IMR-90 (cell line): Measurements from ENCODE around the gene SSX4. TPM values are rescaled to one million over a fixed set of nuclear protein-coding genes. Genes with fewer than 3 reads are reported as not detected.
"Not testable (repeated sequence)": the region's sequence is repeated elsewhere in the genome, so short reads cannot be mapped to it uniquely, and the experiment has no call there.

Experiments
- ATAC-seq: fragments of 200-7000 bp; cut with Tn5 transposase; 2 replicates; pipeline ENCODE4 v1.9.1; 2020; ENCODE audit warnings: low read depth, mild to moderate bottlenecking, moderate library complexity
- Bru-seq: library from RNA; stranded (reverse); fragments of 400-500 nt; gene quantifications from one replicate; lab custom pipeline; 2021; lab: Mats Ljungman, UMichigan
- BruChase-seq, 2 experiments: library from RNA; stranded (reverse); fragments of 400-500 nt; gene quantifications; one replicate each; lab custom pipeline; 2021; lab: Mats Ljungman, UMichigan
- BruUV-seq: library from RNA; stranded (reverse); fragments of 400-500 nt; replicated peaks from 2 replicates; lab custom pipeline; 2021; lab: Mats Ljungman, UMichigan
- CTCF ChIA-PET: fragments of 300-600 bp; formaldehyde crosslinking; extraction: SDS; loops from one replicate; lab custom pipeline; 2021; ENCODE audit warnings: antibody characterized with exemption; lab: Yijun Ruan, JAX
- POLR2A ChIA-PET: fragments of 300-600 bp; sonication (Branson Sonifier 250); formaldehyde crosslinking; loops from one replicate; lab custom pipeline; 2022; ENCODE audit warnings: antibody characterized with exemption; ENCODE audit not compliant: unreplicated experiment; lab: Charles Lee
- DNase-seq: peaks from one replicate; pipeline ENCODE4 v3.0.0; 2013
- H2AFZ ChIP-seq: replicated peaks from 2 replicates; pipeline ENCODE3; 2013; ENCODE audit warnings: low read length, mild to moderate bottlenecking; ENCODE audit not compliant: poor library complexity
- H2AK5ac ChIP-seq: 2 replicates; pipeline ENCODE4 v1.6.1; 2013; ENCODE audit warnings: low read depth, low read length, inconsistent platforms
- H2AK9ac ChIP-seq: replicated peaks from 2 replicates; pipeline ENCODE3; 2013; ENCODE audit warnings: mild to moderate bottlenecking, low read depth, low read length, moderate library complexity; ENCODE audit not compliant: poor library complexity
- H2BK120ac ChIP-seq: 2 replicates; pipeline ENCODE4 v1.6.1; 2013; ENCODE audit warnings: low read depth, low read length, inconsistent platforms
- H2BK15ac ChIP-seq: 3 replicates; pipeline ENCODE4 v1.6.1; 2013; ENCODE audit warnings: low read depth, low read length, inconsistent platforms
- H2BK20ac ChIP-seq: 2 replicates; pipeline ENCODE4 v1.6.1; 2013; ENCODE audit warnings: low read depth, mild to moderate bottlenecking, inconsistent platforms, low read length, moderate library complexity
- H2BK5ac ChIP-seq: 2 replicates; pipeline ENCODE4 v1.6.1; 2013; ENCODE audit warnings: mild to moderate bottlenecking, low read depth, low read length, inconsistent platforms; ENCODE audit not compliant: poor library complexity, severe bottlenecking
- H3K14ac ChIP-seq: replicated peaks from 2 replicates; pipeline ENCODE4 v1.6.1; 2013; ENCODE audit warnings: low read depth, low read length, inconsistent platforms
- H3K18ac ChIP-seq: 2 replicates; pipeline ENCODE4 v1.6.1; 2013; ENCODE audit warnings: low read depth, low read length, control low read depth
- H3K23ac ChIP-seq: 2 replicates; pipeline ENCODE4 v1.6.1; 2013; ENCODE audit warnings: low read depth, low read length, inconsistent platforms
- H3K27ac ChIP-seq: 2 replicates; pipeline ENCODE4 v1.5.1; 2013; ENCODE audit warnings: mild to moderate bottlenecking, control low read depth, low read length; ENCODE audit not compliant: insufficient read depth
- H3K27me3 ChIP-seq: 2 replicates; pipeline ENCODE4 v1.6.1; 2013; ENCODE audit warnings: low read length; ENCODE audit not compliant: control insufficient read depth, insufficient read depth
- H3K36me3 ChIP-seq: 2 replicates; pipeline ENCODE4 v1.6.1; 2013; ENCODE audit warnings: low read length, mixed read lengths; ENCODE audit not compliant: control insufficient read depth, insufficient read depth
- H3K4ac ChIP-seq: 2 replicates; pipeline ENCODE4 v1.6.1; 2013; ENCODE audit warnings: low read depth, low read length, inconsistent platforms
- H3K4me1 ChIP-seq: 2 replicates; pipeline ENCODE4 v1.6.1; 2013; ENCODE audit warnings: low read length, mixed read lengths; ENCODE audit not compliant: control insufficient read depth, insufficient read depth
- H3K4me2 ChIP-seq: 2 replicates; pipeline ENCODE4 v1.6.1; 2013; ENCODE audit warnings: low read depth, mild to moderate bottlenecking, control low read depth, low read length, moderate library complexity
- H3K4me3 ChIP-seq: 2 replicates; pipeline ENCODE4 v1.5.1; 2013; ENCODE audit warnings: low read depth, mild to moderate bottlenecking, control low read depth, low read length, moderate library complexity; ENCODE audit not compliant: insufficient read depth
- H3K56ac ChIP-seq: 2 replicates; pipeline ENCODE4 v1.6.1; 2013; ENCODE audit warnings: low read length, inconsistent platforms; ENCODE audit not compliant: insufficient read depth; ENCODE audit errors: extremely low read depth
- H3K79me1 ChIP-seq, 2 experiments: 2 replicates each; pipeline ENCODE4 v1.6.1; 2013; ENCODE audit warnings: low read length in 2 of 2, inconsistent platforms in 1 of 2, low read depth in 1 of 2
- H3K9ac ChIP-seq: 2 replicates; pipeline ENCODE4 v1.6.1; 2013; ENCODE audit warnings: low read depth, low read length, control low read depth
- H3K9me1 ChIP-seq: 2 replicates; pipeline ENCODE4 v1.6.1; 2013; ENCODE audit warnings: low read length, inconsistent platforms; ENCODE audit not compliant: insufficient read depth
- H3K9me3 ChIP-seq: 2 replicates; pipeline ENCODE4 v1.6.1; 2013; ENCODE audit warnings: low read length; ENCODE audit not compliant: control insufficient read depth, insufficient read depth
- H4K20me1 ChIP-seq: 2 replicates; pipeline ENCODE4 v1.6.1; 2013; ENCODE audit warnings: low read length, inconsistent platforms; ENCODE audit not compliant: insufficient read depth
- H4K5ac ChIP-seq: 2 replicates; pipeline ENCODE4 v1.6.1; 2013; ENCODE audit warnings: mild to moderate bottlenecking, low read depth, low read length, control low read depth
- H4K8ac ChIP-seq, 2 experiments: 2 replicates each; pipeline ENCODE4 v1.6.1; 2013; ENCODE audit warnings: low read depth in 2 of 2, low read length in 2 of 2, control low read depth in 1 of 2, inconsistent platforms in 1 of 2
- H4K91ac ChIP-seq: 2 replicates; pipeline ENCODE4 v1.6.1; 2013; ENCODE audit warnings: low read depth, low read length, inconsistent platforms; ENCODE audit not compliant: insufficient read depth
- WGBS, 2 experiments: methylation state at CpG; one replicate each; pipeline versions ENCODE4 v1.1.5 to v1.1.7; 2013; ENCODE audit warnings: missing lambda C conversion rate in 2 of 2; ENCODE audit not compliant: insufficient read length in 1 of 2; ENCODE audit errors: extremely low coverage in 2 of 2; 5-methylcytosine and 5-hydroxymethylcytosine counted together
- dilution Hi-C: fragments of 300-500 bp; cut with HindIII; formaldehyde crosslinking; loops from one replicate; pipeline ENCODE4 v1.14.3; 2018; ENCODE audit warnings: low sequenced_read_pairs; ENCODE audit not compliant: unreplicated experiment
- in situ Hi-C: fragments of 300-500 bp; cut with MboI; formaldehyde crosslinking; loops from 3 replicates; pipeline ENCODE4 v1.14.3; 2019; ENCODE audit warnings: low sequenced_read_pairs, inconsistent platforms, mixed read lengths
- intact Hi-C: fragments of 100-400 bp; cut with micrococcal nuclease; formaldehyde crosslinking; loops from 2 replicates; pipeline ENCODE4 v1.10.0; 2022
- long read RNA-seq: library from polyadenylated mRNA; unstranded; transcript quantifications from one replicate; pipeline ENCODE4 v2.0.0, GENCODE V29; 2021; ENCODE audit not compliant: unreplicated experiment
- polyA plus RNA-seq, 3 experiments: library from polyadenylated mRNA; depleted of rRNA; stranded (reverse); fragments of >200 nt; gene quantifications; 2 replicates each; pipeline ENCODE4 v1.2.3, GENCODE V29; 2012; ENCODE audit warnings: low replicate concordance in 1 of 3
- total RNA-seq: library from RNA; depleted of rRNA; stranded (reverse); fragments of >200 nt; gene quantifications from 2 replicates; pipeline ENCODE4 v1.2.3, GENCODE V29; 2012; rRNA removed

SSX4 gene, protein sequence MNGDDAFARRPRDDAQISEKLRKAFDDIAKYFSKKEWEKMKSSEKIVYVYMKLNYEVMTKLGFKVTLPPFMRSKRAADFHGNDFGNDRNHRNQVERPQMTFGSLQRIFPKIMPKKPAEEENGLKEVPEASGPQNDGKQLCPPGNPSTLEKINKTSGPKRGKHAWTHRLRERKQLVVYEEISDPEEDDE
- not detected in 2 replicates for total RNA-seq
- polyA plus RNA-seq (2012; rRNA removed) = not detected in 2 replicates
- polyA plus RNA-seq (2012; cell fraction: cytosol; rRNA removed) = not detected in 2 replicates
- not detected in 2 replicates for polyA plus RNA-seq (2012; cell fraction: nucleus; rRNA removed; ENCODE audit: low replicate concordance)
- not detected for Bru-seq, nascent RNA
- not detected for BruChase-seq, experiment 1, labeled RNA remaining after a 6-hour chase
- BruChase-seq, experiment 2, labeled RNA remaining after a 2-hour chase = not detected
- long read RNA-seq = 0 reads

DNA sequence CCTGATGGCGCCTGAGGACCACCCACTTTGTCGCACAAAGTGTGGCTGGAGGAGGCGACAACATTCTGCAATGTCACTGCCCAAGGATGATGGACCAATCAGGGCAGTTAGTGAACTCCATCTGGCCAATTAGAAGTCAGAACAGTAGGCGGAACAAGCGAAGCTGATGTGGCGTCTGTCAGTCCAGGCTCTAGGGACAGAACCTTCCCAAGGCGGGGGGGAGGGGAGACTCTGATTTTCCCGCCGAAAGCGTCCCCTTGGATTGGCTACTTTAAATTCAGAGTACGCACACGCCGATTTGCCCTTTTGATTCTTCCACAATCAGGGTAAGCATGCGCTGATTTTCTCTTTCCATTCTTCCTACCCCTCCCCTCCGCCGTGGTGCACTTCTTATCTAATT, at the start of gene SSX4:
Gene SSX4 (plus strand): TSS at position 301 of the 400 bp plus-strand sequence. CDS start 515 bp downstream, outside the sequence.
- WGBS, 2 experiments = no CpG with 5 or more reads among the region's 16 CpGs
- CTCF ChIA-PET = not testable (repeated sequence)

DNA sequence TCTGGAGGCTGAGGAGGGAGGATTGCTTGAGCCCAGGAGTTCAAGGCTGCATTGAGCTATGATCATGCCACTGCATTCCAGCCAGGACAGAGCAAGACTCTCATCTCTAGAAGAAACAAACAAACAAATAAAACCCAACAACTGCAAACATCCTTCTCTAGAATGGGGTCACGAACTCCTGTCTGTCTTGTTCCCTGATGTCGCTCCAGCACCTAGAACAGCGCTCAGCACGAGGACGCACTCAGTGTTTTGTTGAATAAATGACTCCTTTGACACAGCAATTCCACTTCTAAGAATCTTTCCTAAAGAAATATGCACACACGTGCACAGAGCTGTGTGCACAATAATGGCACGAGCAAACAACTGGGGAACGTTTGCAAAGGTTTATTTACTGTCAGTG, 37.3 kb upstream of the SSX4 start:
- H2AK9ac ChIP-seq, H3K23ac ChIP-seq, H2BK5ac ChIP-seq, H4K91ac ChIP-seq, DNase-seq, intact Hi-C loops, POLR2A ChIA-PET, H3K79me1 ChIP-seq, H4K8ac ChIP-seq, H3K14ac ChIP-seq, H3K27ac ChIP-seq, H3K27me3 ChIP-seq, H3K4me2 ChIP-seq, H2BK120ac ChIP-seq, ATAC-seq, H4K20me1 ChIP-seq, H3K4me3 ChIP-seq, H3K36me3 ChIP-seq, BruUV-seq, H3K18ac ChIP-seq, H3K9me3 ChIP-seq, H3K4ac ChIP-seq, H4K5ac ChIP-seq, dilution Hi-C loops, CTCF ChIA-PET, H2BK15ac ChIP-seq, H2AK5ac ChIP-seq, H3K9ac ChIP-seq, H3K9me1 ChIP-seq, in situ Hi-C loops, H3K4me1 ChIP-seq, H2AFZ ChIP-seq, H2BK20ac ChIP-seq, H3K56ac ChIP-seq: not testable (repeated sequence)
- WGBS, 2 experiments = no CpG with 5 or more reads among the region's 8 CpGs

More for the DNA sequence above, at the start of gene SSX4:
- H2BK15ac ChIP-seq, ATAC-seq, H3K9me3 ChIP-seq, H2AK9ac ChIP-seq, H3K14ac ChIP-seq, in situ Hi-C loops, H2BK120ac ChIP-seq, H3K56ac ChIP-seq, H2BK5ac ChIP-seq, H2AFZ ChIP-seq, H3K79me1 ChIP-seq, H4K91ac ChIP-seq, H3K27ac ChIP-seq, H3K36me3 ChIP-seq, POLR2A ChIA-PET, H3K27me3 ChIP-seq, H3K9ac ChIP-seq, H3K18ac ChIP-seq, BruUV-seq, H3K23ac ChIP-seq, dilution Hi-C loops, H4K8ac ChIP-seq, H4K20me1 ChIP-seq, H3K4ac ChIP-seq, H4K5ac ChIP-seq, DNase-seq, H3K4me3 ChIP-seq, H3K9me1 ChIP-seq, intact Hi-C loops, H2AK5ac ChIP-seq, H2BK20ac ChIP-seq, H3K4me2 ChIP-seq, H3K4me1 ChIP-seq: not testable (repeated sequence)
